ENCODE results near the gene QRFPR. TPM values are rescaled to one million over a fixed set of nuclear protein-coding genes. Genes with fewer than 3 reads are reported as not detected.

The QRFPR gene
- total and polyA plus RNA-seq, 2 of the 8 experiments (the other 6 are each of a cell fraction or from before 2014, with no cell fraction given) = 1.0 to 2.9 TPM

DNA sequence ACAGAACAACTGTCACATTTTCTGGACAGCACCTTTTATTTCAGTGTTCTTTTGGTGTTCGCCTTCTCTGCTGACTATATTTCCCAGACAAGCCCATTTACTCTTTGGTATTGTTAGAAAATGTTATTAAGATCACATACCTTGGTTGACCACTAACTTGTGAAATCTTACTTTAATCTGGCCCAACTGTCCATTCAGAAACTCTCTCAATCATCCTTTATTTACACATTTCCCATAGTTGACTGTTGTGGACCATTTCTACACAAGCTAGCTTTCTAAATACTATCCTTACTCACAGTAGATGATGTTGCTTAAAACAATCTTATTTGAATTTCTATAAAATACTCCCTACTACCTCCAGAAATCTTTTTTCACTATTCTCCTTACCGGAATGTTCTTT, 64.7 kb downstream of the QRFPR start (continued):
- TF ChIP-seq, protein P1, sequence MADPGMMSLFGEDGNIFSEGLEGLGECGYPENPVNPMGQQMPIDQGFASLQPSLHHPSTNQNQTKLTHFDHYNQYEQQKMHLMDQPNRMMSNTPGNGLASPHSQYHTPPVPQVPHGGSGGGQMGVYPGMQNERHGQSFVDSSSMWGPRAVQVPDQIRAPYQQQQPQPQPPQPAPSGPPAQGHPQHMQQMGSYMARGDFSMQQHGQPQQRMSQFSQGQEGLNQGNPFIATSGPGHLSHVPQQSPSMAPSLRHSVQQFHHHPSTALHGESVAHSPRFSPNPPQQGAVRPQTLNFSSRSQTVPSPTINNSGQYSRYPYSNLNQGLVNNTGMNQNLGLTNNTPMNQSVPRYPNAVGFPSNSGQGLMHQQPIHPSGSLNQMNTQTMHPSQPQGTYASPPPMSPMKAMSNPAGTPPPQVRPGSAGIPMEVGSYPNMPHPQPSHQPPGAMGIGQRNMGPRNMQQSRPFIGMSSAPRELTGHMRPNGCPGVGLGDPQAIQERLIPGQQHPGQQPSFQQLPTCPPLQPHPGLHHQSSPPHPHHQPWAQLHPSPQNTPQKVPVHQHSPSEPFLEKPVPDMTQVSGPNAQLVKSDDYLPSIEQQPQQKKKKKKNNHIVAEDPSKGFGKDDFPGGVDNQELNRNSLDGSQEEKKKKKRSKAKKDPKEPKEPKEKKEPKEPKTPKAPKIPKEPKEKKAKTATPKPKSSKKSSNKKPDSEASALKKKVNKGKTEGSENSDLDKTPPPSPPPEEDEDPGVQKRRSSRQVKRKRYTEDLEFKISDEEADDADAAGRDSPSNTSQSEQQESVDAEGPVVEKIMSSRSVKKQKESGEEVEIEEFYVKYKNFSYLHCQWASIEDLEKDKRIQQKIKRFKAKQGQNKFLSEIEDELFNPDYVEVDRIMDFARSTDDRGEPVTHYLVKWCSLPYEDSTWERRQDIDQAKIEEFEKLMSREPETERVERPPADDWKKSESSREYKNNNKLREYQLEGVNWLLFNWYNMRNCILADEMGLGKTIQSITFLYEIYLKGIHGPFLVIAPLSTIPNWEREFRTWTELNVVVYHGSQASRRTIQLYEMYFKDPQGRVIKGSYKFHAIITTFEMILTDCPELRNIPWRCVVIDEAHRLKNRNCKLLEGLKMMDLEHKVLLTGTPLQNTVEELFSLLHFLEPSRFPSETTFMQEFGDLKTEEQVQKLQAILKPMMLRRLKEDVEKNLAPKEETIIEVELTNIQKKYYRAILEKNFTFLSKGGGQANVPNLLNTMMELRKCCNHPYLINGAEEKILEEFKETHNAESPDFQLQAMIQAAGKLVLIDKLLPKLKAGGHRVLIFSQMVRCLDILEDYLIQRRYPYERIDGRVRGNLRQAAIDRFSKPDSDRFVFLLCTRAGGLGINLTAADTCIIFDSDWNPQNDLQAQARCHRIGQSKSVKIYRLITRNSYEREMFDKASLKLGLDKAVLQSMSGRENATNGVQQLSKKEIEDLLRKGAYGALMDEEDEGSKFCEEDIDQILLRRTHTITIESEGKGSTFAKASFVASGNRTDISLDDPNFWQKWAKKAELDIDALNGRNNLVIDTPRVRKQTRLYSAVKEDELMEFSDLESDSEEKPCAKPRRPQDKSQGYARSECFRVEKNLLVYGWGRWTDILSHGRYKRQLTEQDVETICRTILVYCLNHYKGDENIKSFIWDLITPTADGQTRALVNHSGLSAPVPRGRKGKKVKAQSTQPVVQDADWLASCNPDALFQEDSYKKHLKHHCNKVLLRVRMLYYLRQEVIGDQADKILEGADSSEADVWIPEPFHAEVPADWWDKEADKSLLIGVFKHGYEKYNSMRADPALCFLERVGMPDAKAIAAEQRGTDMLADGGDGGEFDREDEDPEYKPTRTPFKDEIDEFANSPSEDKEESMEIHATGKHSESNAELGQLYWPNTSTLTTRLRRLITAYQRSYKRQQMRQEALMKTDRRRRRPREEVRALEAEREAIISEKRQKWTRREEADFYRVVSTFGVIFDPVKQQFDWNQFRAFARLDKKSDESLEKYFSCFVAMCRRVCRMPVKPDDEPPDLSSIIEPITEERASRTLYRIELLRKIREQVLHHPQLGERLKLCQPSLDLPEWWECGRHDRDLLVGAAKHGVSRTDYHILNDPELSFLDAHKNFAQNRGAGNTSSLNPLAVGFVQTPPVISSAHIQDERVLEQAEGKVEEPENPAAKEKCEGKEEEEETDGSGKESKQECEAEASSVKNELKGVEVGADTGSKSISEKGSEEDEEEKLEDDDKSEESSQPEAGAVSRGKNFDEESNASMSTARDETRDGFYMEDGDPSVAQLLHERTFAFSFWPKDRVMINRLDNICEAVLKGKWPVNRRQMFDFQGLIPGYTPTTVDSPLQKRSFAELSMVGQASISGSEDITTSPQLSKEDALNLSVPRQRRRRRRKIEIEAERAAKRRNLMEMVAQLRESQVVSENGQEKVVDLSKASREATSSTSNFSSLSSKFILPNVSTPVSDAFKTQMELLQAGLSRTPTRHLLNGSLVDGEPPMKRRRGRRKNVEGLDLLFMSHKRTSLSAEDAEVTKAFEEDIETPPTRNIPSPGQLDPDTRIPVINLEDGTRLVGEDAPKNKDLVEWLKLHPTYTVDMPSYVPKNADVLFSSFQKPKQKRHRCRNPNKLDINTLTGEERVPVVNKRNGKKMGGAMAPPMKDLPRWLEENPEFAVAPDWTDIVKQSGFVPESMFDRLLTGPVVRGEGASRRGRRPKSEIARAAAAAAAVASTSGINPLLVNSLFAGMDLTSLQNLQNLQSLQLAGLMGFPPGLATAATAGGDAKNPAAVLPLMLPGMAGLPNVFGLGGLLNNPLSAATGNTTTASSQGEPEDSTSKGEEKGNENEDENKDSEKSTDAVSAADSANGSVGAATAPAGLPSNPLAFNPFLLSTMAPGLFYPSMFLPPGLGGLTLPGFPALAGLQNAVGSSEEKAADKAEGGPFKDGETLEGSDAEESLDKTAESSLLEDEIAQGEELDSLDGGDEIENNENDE (IDR thresholded peaks at IDR 0.05; ENCODE audit: insufficient replicate concordance, low read length) = no peak
- no peak for TF ChIP-seq CEBPB (IDR thresholded peaks at IDR 0.05; ENCODE audit: low read depth, low read length)
- no peak for TF ChIP-seq TAF7 (optimal IDR thresholded peaks at IDR 0.05; ENCODE audit: borderline replicate concordance, low read depth, low read length)
- no peak for TF ChIP-seq SIRT6 (IDR thresholded peaks at IDR 0.05; ENCODE audit: low read length)
- no peak for TF ChIP-seq BCL11A (IDR thresholded peaks at IDR 0.05; ENCODE audit: low read depth in 2 of 2, low read length in 2 of 2)
- no peak for TF ChIP-seq CREB1 (IDR thresholded peaks at IDR 0.05)
- TF ChIP-seq, protein P2, sequence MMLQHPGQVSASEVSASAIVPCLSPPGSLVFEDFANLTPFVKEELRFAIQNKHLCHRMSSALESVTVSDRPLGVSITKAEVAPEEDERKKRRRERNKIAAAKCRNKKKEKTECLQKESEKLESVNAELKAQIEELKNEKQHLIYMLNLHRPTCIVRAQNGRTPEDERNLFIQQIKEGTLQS (IDR thresholded peaks at IDR 0.05; ENCODE audit: insufficient read depth, low read depth, low read length) = no peak
- TF ChIP-seq HDAC2 (IDR thresholded peaks at IDR 0.05; ENCODE audit: borderline replicate concordance in 1 of 2, low read depth in 2 of 2, low read length in 2 of 2) = no peak
- TF ChIP-seq, protein P3, sequence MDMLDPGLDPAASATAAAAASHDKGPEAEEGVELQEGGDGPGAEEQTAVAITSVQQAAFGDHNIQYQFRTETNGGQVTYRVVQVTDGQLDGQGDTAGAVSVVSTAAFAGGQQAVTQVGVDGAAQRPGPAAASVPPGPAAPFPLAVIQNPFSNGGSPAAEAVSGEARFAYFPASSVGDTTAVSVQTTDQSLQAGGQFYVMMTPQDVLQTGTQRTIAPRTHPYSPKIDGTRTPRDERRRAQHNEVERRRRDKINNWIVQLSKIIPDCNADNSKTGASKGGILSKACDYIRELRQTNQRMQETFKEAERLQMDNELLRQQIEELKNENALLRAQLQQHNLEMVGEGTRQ (IDR thresholded peaks at IDR 0.05; ENCODE audit: low read length) = no peak
- no peak for TF ChIP-seq JUN (IDR thresholded peaks at IDR 0.05; ENCODE audit: low read depth, low read length)
- no peak for TF ChIP-seq YY1 (IDR thresholded peaks at IDR 0.05; ENCODE audit: low read depth, low read length)
